ENCODE results near the gene ST3GAL4.
"Not testable (repeated sequence)": the region's sequence is repeated elsewhere in the genome, so short reads cannot be mapped to it uniquely, and the experiment has no call there.

The ST3GAL4 gene

DNA sequence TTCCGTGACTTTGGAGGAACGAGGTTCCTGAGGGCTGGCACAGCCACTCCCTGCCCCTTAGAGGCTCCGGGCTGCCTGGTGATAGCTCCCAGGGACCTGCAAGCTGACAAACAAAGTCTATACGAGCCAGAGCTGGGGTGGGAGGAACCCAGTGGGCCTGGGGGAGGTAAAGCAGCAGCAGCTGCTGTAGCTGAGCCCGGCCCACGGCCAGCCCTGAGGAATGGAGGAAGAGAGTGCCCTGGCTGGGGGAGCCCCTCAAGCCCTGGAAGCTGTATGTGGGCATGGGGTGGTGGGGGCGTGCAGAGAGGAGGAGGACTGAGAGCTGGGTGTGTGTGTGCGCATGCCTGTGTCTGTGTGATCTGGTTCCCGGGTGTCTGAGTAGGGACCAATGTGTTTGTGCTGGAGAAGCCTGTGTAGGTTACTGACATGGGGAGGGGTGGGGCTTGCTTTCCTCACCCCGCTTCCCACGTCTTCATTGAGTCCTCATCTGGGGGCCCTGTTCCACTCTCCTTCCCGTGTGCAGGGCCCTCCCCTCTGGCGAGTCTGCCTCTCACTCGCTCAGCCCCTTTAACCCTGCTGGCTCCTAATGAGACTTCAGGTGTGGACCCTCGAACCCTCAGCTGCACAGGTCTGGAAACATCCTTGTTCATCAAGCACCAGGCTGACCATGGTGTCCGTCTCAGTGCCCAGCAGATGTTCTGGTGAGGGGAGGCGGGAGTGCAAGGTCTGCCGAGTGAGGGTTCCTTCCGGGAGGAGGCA lies 10.8 kb downstream of the ST3GAL4 start:
- DNase-seq = no peak

DNA sequence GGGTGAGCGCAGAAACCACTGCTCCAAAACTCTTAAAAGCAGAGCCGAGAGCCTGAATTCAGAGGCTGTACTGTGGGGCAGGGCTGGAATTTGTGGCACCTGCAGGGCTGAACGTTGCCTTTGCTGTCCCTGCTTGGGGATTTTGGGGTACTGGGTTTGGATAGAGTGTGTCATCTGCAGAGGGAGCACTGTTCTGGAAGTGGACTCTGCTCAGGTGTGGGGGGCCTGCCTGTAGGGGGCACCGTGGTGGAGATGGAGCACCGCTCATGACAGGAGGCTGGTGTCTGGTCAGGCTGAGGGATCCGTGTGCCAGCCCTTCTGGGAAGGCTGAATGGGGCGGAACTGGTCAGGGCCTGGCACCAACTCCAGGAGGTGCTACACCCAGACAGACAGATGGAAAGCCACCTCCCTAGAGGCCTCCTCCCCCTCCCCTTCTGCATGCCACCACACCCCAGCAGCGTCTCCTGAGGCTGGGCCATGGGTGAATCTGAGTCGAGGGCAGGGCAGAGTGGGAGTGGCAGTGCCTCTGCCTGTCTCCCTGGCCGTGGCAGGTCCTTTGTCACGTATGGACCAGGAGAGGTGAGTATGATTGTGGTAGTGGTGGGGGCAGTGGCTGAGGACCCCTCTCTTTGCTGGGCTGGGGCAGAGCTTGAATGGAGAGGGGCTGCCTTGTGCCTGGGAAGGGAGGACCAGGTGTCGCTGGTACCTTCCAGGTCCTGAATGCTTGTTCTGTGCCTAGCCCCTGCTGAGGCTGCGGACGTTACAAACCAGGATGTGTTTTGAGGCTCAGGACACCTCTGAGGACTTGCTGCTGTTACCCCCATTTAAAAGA lies 11.6 kb downstream of the ST3GAL4 start:
- not testable (repeated sequence) for DNase-seq

DNA sequence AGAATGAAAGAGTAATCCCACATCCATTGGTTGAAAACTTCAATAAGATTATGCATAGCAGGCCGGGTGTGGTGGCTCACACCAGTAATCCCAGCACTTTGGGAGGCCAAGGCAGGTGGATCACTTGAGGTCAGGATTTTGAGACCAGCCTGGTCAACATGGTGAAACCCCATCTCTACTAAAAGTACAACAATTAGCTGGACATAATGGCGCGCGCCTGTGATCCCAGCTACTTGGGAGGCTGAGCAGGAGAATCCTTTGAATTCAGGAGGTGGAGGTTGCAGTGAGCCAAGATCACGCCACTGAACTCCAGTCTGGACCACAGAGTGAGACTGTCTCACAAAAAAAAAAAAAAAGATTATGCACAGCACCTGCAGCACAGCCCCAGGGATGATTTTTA lies 12.3 kb downstream of the ST3GAL4 start:
- not testable (repeated sequence) for DNase-seq

DNA sequence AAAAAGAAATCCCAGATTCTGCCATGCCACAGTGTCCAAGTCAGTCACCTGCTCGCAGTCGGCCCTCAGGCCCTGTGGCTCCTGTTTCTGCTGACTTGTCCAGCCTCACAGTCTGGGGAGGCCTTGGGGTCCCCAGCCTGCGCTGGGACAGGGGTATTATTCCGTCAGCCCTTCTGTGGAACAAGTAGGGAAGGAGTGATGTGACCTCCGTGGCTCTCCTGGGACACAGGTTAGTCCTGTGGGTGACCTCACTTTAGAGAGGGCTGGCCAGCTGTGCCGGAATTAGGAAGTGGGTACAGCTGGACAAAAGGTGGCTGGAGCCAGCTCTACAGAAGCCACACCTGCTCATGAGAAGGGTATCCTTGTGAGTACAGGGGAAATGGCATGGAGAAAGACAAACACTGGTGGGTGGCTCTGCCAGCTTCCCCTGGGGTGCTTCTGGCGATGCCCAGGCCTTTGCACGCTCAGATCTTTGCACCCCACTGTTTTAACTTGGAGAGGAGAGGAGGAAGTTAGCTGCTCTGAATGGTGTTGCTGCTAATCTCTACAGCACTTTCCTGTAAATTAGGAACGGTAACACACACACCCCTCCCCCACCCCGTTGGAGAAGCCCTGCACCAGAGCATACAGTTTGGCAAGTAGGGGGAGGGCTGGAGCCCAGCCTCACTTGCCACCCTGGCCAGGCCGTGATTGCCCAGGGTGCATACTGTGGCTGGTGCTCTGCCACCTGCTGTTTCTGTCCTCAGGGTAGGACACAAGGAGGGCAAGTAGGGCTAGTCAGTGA lies 13.0 kb downstream of the ST3GAL4 start:
- DNase-seq = not testable (repeated sequence)

DNA sequence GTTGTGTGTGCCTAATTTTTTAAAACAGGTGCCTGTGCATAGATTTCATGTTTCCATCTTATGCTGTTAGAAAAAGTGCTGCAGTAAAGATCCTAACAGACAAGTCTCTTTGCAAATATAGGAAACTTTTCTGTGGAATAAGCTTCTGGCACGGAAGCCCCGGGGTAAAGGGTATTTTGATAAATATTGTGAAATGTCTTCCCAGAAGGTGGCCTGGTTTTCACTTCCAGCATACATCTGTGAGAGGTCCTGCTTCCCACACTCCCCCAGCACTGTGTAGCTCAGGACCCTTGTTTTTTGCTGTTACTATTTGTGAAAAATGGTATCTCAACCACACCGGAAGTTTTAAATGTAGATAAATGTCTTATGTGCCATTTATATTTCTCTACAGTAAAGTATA lies 14.5 kb downstream of the ST3GAL4 start:
- no peak for DNase-seq

DNA sequence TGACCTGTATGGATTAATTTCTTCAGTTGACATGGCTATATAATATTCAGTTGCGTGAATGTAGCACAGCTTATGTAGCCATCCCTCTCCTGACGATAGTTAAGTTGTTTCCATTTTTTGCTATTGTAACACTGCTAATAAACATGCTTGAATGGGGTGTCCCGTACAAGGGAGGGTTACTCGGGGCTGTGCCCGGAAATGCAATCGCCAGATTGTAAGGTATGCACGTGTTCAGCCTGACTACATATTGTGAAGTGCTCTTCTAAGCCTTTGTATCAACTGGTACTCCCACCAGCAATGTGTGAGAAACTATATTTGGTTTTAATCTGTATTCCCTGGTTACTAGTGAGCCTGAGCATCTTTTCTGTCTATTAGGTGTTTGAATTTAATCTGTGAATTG lies 16.1 kb downstream of the ST3GAL4 start:
- DNase-seq = no peak

DNA sequence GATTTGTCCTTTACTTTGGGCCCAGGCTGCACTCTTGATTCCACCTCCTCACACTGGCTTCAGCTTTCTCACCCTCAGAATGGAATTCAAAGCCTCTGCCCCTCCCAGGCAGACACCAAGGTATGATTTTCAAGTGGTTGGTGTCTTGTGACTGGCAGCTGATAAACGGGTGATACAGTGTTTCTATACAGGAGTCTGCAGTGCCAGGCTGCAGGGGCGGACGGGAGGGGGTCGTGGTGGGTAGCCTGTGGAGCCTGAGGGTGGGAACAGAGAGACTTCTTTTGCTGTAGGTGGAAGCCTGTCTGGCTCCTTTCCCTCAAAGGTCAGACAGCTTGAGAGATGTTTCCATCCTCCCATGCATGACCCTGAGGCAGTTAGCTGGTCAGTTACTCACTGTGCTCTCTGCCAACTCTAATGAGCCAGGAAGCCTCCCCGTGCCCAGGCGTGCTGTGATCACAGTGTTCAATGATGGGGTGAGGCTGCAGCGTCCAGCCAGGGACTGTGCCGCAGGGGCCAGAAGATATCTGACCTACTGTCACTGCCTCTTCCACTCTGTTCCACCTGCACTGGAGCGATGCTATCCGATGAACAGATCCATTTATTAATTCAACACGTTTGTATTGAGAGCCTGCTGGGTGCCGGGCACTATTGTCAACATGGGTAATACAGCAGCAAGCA lies 18.0 kb downstream of the ST3GAL4 start:
- not testable (repeated sequence) for DNase-seq

DNA sequence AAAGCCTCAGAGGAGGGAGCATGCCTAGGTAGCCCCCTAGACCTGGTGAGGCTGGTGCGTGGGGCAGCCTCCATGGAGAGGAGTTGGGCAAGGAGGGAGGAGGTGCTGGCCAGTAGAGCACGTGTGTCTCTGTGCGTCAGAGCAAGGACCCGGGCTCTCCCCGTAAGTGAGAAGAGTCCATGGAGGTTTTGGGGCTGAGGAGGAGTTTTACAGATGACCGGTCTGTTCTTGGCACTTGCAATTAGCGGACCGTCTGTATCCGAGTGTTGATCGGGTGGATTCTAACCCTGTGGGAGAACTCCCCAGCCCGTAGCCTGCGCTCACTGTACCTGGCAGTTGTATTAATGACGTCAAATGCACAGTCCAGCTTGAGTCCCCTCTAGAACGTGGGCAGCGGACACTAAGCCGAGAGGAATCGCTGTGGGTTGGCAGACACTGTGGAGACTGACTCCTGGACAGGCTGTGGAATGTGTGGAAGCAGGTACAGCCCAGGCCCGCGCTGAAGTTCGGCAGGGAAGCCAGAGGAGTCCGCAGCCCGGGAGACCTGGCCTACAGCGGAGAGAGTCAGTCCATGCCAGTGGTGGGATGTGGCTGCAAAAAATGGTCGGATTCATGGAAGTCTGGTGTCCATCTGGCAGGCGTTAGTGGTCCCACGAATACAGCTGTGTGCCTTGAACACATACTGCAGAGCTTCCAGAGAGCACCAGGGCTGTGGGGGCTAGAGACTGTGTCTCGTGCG lies 19.2 kb downstream of the ST3GAL4 start:
- not testable (repeated sequence) for DNase-seq

DNA sequence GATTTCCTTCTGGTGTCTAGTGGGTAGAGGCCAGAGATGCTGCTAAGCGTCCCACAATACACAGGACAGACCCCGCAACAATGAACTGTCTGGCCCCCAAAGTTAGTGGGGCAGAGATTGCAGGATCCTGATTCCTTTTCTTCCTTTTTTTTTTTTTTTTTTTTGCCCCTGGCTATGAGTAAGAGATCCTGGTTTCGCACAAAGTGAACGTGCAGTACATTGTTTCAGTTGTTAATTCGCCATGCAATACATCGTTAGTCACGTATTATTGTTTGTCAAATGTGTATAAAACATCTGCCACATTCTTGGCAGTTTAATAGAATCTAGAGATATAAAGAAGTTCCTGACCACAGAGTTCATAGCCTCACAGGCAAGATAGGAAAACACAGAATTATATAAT lies 20.2 kb downstream of the ST3GAL4 start:
- DNase-seq = no peak

DNA sequence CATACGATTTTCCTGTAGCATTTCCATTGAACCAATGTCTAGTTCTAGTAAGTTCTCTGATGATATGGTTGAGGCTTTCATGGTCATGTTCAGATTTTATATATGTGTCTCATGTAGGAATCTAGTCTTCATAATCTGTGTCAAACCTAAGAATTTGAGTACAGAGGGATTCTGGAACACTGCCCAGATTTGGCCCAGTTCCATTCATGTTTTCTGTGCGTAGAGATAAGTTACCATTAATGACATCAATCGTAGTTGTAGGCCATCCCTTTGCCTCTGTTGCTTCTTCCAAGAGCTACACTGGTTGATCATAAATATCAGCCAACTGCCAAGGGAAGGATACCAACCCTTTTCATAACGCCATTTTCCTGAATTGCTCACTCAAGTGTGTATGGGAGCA lies 23.3 kb downstream of the ST3GAL4 start:
- no peak for DNase-seq

DNA sequence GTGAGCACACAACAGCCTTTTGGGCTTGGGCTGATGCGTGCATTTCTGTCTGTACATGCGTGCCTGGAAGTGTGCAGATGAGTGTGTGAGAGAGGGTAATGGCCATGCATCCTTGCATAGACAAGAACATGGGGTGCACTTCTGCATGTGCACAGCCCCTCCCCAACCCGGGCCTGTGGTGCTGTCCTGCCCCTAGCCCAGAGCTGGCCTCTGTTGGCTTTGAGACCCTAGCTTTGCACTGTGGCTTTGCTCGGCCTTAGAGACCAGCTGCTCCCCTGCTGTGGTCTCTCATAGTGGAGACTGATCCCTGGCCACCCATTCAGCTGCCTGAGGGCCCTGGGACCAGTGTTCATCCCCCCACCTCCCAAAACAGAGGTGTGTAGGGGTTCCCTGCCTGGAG lies 25.4 kb downstream of the ST3GAL4 start:
- no peak for DNase-seq

DNA sequence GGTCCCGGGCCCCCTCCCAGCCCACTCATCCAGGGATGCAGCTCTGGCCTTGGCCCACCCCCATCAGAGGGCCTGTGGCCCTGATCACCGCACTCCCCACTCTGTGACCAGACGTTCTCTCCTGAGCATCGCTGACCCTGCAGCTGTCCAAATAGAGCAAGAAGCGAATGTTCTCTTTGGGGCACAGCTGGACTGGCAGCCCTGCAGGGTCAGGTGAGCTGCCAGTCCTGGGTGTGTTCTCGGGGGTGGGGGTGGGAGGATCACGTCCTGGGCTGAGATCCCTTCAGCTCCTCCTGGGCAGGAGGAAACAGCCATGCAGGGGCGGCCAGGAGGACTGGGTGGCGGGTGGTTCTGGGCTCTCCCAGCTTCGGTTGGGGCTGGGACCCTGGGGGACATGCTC lies 26.5 kb downstream of the ST3GAL4 start:
- DNase-seq = not testable (repeated sequence)

DNA sequence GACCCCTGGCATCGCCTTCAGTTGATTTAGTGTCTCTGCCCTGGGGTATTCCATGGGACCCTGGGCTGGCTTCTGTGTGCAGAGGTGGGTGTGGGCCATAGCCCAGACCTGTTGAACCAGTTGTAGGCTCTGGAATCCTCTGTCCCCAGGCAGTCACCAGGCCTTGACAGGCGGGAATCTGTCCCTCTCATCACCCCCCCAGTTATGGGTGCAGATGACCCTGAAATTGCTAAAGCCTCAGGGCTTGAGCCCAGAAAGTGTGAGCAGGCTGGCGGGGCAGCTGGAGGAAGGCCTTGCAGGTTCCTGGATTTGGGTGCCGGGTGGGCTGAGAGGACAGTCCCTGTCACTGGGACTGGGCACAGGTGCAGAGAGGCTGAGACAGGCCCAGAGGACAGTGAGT lies 27.2 kb downstream of the ST3GAL4 start:
- not testable (repeated sequence) for DNase-seq

DNA sequence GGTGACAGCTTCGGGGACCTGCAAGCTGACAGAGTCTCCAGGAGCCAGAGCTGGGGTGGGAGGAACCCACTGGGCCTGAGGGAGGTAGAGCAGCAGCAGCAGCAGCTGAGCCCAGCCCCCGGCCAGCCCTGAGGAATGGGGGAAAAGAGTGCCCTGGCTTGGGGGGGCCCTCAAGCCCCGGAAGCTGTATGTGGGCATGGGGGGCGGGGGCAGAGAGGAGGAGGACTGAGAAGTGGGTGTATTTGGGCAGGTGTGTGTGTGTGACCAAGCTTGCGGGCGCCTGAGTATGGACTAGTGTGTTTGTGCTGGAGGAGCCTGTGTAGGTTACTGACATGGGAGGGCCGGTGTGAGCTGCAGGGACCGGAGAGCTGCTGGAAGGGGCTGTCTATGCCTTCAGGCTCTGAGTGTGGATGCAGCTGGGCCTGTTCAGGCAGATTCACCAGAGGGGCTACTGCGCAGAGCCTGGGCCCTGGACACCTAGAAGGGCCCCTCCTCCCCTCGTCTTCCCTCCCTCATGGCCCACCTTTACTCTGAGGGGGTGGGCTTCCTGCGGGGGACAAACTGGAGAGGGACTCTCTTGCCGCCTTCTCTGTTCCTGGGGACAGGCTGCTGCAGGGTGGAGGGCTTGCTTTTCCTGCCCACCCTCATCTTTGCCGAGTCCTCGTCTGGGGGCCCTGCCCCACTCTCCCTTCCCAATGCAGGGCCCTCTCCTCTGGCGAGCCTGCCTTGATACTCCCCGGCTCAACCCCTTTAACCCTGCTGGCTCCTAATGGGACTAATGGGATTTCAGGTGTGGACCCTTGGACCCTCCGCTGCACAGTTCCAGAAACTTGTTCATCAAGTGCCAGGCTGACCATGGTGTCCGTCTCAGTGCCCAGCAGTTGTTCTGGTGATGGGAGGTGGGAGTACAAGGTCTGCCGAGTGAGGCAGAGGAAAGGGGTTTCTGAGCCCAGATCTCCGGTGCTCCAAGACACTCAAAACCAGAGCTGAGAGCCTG lies 28.2 kb downstream of the ST3GAL4 start:
- DNase-seq = no peak

DNA sequence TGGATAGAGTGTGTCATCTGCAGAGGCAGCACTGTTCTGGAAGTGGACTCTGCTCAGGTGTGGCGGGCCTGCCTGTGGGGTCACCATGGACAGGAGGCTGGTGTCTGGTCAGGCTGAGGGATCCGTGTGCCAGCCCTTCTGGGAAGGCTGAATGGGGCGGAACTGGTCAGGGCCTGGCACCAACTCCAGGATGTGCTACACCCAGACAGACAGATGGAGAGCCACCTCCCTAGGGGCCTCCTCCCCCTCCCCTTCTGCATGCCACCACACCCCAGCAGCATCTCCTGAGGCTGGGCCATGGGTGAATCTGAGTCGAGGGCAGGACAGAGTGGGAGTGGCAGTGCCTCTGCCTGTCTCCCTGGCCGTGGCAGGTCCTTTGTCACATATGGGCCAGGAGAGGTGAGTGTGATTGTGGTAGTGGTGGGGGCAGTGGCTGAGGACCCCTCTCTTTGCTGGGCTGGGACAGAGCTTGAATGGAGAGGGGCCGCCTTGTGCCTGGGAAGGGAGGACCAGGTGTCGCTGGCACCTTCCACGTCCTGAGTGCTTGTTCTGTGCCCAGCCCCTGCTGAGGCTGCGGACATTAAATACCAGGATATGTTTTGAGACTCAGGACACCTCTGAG lies 29.1 kb downstream of the ST3GAL4 start:
- no peak for DNase-seq

DNA sequence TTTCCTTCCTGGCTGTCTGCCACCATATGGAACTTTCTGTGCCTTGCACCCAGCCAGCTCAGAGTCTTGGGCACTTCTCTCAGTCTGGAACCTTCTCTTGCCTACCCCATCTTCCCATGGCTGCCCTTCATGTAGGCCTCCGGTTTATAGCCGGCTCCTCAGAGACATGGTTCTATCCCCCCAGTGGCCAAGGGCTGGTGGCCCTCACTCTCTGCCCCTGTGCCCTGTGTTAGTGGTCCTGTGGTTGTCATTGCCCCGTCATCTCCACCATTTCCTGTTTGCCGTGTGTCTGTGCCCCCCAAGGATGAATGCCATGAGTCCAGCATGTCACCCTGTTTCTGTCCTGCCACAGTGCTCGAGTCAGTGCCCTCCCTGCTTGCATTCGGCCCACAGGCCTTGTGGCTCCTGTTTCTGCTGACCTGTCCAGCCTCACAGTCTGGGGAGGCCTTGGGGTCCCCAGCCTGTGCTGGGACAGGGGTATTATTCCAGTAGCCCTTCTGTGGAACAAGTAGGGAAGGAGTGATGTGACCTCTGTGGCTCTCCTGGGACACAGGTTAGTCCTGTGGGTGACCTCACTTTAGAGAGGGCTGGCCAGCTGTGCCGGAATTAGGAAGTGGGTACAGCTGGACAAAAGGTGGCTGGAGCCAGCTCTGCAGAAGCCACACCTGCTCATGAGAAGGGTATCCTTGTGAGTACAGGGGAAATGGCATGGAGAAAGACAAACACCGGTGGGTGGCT lies 30.7 kb downstream of the ST3GAL4 start:
- no peak for DNase-seq

DNA sequence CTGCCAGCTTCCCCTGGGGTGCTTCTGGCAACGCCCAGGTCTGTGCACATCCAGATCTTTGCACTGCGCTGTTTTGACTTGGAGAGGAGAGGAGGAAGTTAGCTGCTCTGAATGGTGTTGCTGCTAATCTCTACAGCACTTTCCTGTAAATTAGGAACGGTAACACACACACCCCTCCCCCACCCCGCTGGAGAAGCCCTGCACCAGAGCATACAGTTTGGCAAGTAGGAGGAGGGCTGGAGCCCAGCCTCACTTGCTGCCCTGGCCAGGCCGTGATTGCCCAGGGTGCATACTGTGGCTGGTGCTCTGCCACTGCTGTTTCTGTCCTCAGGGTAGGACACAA lies 31.2 kb downstream of the ST3GAL4 start:
- not testable (repeated sequence) for DNase-seq

DNA sequence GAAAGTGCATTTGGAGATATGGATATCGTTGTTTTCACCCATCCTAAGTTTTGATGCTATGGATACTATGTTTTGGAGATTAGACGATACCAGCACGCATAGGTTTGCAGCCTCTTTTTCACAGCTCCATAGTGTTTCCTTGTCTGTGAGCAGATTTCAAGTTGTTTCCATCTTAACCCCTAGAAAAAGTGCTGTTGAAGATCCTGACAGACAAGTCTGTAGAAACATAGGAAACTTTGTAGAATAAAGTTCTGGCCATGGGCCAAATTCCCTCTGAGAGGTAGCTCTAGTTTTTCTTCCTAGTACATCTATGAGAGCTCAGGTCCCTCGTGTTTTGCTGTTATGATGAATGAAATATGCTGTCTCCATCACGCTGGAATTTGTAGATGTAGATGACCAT lies 32.4 kb downstream of the ST3GAL4 start:
- no peak for DNase-seq

DNA sequence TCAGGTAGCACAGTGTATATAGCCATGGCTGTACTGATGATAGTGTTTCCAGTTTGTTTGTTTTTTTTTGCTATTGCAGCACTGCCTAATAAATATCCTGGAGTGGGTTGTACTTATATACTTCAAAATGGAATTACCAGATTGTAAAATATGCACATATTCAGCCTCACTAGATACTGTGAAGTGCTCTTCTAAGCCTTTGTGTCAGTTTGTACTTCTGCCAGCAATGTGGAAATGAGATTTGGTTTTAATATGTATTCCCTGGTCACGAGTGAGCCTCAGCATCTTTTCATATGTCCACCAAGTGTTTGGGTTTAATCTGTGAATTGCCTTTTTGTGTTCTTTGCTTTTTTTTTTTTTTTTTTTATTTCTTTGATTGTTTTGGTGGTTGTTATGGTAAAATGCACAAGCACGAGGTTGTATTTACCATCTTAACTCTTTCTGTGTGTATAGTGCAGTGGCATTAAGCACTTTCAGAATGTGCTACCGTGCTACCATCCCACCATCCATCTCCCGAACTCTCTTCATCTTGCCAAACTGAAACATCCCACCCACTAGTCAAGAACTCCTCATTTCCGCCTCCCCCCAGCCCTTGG lies 34.9 kb downstream of the ST3GAL4 start:
- DNase-seq = no peak

All from CD4-positive, alpha-beta T cell treated with Interleukin-10 for 1 hour (primary cell).